GM21529 (cell line): ENCODE data around the gene PTPRO.

Source experiments
- ATAC-seq: cut with Tn5 transposase; IDR thresholded peaks from one replicate; pipeline ENCODE4 v1.9.1; 2021; ENCODE audit not compliant: unreplicated experiment

The PTPRO gene

GRCh38 chr12:15522574-15523187 lies 200.4 kb downstream of the PTPRO start:
- ATAC-seq: no peak

- ATAC-seq: no peak
Measured at GRCh38 chr12:15525441-15525840, 203.1 kb downstream of the PTPRO start.

GRCh38 chr12:15526033-15526432 lies 203.7 kb downstream of the PTPRO start:
- ATAC-seq: peak; percentile 99

GRCh38 chr12:15527201-15528080 lies 205.1 kb downstream of the PTPRO start:
- ATAC-seq: no peak

- no peak for ATAC-seq
Measured at GRCh38 chr12:15528666-15529065, 206.4 kb downstream of the PTPRO start.

- ATAC-seq: no peak
Measured at GRCh38 chr12:15530361-15530760, 208.1 kb downstream of the PTPRO start.

- ATAC-seq: peak; percentile 77
Measured at GRCh38 chr12:15532364-15532977, 210.2 kb downstream of the PTPRO start.

- peak; percentile 75 for ATAC-seq
Measured at GRCh38 chr12:15534322-15534721, 212.0 kb downstream of the PTPRO start.

- no peak for ATAC-seq
Measured at GRCh38 chr12:15534874-15535273, 212.6 kb downstream of the PTPRO start.

- ATAC-seq: no peak
Measured at GRCh38 chr12:15535352-15535781, 213.1 kb downstream of the PTPRO start.

GRCh38 chr12:15536446-15536845 lies 214.1 kb downstream of the PTPRO start:
- no peak for ATAC-seq

GRCh38 chr12:15538881-15539280 lies 216.6 kb downstream of the PTPRO start:
- no peak for ATAC-seq

- no peak for ATAC-seq
Measured at GRCh38 chr12:15540005-15540404, 217.7 kb downstream of the PTPRO start.

- ATAC-seq: no peak
Measured at GRCh38 chr12:15540469-15540872, 218.2 kb downstream of the PTPRO start.

- no peak for ATAC-seq
Measured at GRCh38 chr12:15541996-15542631, 219.8 kb downstream of the PTPRO start.

GRCh38 chr12:15543347-15543746 lies 221.0 kb downstream of the PTPRO start:
- ATAC-seq: no peak

- no peak for ATAC-seq
Measured at GRCh38 chr12:15544589-15544988, 222.3 kb downstream of the PTPRO start.

- ATAC-seq: no peak
Measured at GRCh38 chr12:15545334-15545733, 223.0 kb downstream of the PTPRO start.

GRCh38 chr12:15546102-15546701 lies 223.9 kb downstream of the PTPRO start:
- ATAC-seq: peak; percentile 87

GRCh38 chr12:15547063-15547462 lies 224.8 kb downstream of the PTPRO start:
- ATAC-seq: no peak

- no peak for ATAC-seq
Measured at GRCh38 chr12:15547691-15548090, 225.4 kb downstream of the PTPRO start.
